ENCODE results near the gene RNF182.

Gene RNF182

DNA sequence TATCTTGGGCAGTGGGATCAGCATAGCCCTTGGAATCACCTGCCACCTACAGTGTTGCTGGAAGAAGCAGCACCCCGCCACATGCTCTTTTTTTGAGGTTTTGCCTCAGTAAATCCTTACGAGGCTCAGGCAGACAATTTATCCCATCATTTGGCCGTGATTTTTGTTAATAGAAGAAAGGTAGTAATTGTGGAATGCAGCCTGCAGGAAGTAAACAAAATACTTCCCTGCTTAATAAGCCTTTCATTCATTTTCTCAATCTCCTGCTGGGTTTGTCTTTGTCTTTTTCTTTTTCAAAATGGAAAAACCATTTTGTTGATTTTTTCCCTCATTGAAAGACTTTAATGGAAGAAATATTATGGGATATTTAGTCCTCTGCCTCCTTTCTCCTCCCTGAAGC, 99.1 kb downstream of the RNF182 start:
- TF ChIP-seq FOXP2 (optimal IDR thresholded peaks at IDR 0.05; ENCODE audit: borderline replicate concordance, extremely low read depth, extremely low read length, insufficient read depth) = no peak
- TF ChIP-seq, protein P1, sequence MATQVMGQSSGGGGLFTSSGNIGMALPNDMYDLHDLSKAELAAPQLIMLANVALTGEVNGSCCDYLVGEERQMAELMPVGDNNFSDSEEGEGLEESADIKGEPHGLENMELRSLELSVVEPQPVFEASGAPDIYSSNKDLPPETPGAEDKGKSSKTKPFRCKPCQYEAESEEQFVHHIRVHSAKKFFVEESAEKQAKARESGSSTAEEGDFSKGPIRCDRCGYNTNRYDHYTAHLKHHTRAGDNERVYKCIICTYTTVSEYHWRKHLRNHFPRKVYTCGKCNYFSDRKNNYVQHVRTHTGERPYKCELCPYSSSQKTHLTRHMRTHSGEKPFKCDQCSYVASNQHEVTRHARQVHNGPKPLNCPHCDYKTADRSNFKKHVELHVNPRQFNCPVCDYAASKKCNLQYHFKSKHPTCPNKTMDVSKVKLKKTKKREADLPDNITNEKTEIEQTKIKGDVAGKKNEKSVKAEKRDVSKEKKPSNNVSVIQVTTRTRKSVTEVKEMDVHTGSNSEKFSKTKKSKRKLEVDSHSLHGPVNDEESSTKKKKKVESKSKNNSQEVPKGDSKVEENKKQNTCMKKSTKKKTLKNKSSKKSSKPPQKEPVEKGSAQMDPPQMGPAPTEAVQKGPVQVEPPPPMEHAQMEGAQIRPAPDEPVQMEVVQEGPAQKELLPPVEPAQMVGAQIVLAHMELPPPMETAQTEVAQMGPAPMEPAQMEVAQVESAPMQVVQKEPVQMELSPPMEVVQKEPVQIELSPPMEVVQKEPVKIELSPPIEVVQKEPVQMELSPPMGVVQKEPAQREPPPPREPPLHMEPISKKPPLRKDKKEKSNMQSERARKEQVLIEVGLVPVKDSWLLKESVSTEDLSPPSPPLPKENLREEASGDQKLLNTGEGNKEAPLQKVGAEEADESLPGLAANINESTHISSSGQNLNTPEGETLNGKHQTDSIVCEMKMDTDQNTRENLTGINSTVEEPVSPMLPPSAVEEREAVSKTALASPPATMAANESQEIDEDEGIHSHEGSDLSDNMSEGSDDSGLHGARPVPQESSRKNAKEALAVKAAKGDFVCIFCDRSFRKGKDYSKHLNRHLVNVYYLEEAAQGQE (IDR thresholded peaks at IDR 0.05; ENCODE audit: insufficient read depth in 1 of 2, low read depth in 2 of 2, low read length in 2 of 2) = no peak
- TF ChIP-seq TAF1 (IDR thresholded peaks at IDR 0.05; ENCODE audit: borderline replicate concordance, insufficient read depth, low read length) = no peak
- TF ChIP-seq POLR2AphosphoS5 (IDR thresholded peaks at IDR 0.05; ENCODE audit: low read depth, low read length) = no peak
- TF ChIP-seq SIN3A (IDR thresholded peaks at IDR 0.05; ENCODE audit: borderline replicate concordance, insufficient read depth, low read length) = no peak

DNA sequence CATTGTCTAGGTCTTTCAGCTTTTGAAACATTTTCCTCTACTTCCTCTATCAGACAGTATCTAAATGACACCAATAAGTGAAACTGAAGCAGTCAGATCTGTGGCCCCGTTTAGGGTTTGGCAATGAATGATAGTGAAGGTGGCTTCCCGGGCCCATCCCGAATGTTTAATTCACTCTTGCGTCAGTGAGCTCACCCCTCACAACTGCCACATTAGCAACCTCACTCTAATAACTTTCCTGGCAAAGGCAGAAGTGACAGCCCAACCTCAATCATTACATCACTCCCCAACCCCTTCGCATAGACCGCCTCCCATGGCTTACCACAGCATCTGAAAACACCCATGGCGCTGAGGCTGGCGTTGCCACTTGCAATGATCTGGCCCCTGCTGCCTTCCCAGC, 100.4 kb downstream of the RNF182 start:
- TF ChIP-seq SIN3A (IDR thresholded peaks at IDR 0.05; ENCODE audit: borderline replicate concordance, insufficient read depth, low read length) = no peak
- TF ChIP-seq, protein P1 (IDR thresholded peaks at IDR 0.05; ENCODE audit: insufficient read depth in 1 of 2, low read depth in 2 of 2, low read length in 2 of 2) = no peak
- TF ChIP-seq POLR2AphosphoS5 (IDR thresholded peaks at IDR 0.05; ENCODE audit: low read depth, low read length) = no peak

DNA sequence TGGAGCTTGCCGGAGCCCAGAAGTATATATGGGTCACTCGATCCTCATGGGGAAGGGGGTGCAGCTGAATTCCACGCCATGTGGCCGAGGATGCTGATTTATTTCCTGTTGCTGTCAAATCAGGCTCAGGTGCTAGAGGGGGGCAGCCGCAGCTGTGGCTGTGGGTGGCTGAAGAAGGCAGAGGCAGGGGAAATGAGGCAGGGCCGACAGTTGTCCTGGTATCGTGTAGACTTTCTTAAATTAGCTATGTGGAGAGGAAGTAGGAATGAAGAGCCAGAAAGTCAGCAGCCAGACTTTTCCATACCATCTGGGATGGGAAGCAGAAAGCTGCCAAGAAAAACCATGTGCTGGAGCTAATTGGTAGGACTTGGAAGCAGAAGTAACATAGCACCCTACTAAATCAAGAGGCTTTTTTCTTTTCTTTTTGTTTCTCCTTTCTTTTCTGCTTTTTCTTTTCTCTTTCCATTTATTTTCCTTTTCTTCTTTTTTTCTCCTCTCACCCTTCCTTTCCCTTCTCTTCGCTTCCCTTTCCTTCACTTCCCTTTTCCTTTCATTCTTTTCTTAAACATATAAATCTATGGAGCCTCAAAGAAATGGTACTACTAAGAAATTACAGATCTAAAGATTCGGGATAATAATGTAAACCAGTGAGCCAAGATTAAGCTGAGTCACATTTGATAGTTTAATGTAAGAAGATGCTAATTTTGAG, 102.2 kb downstream of the RNF182 start:
- TF ChIP-seq POLR2AphosphoS5 (IDR thresholded peaks at IDR 0.05; ENCODE audit: low read depth, low read length) = no peak
- TF ChIP-seq FOXP2 (optimal IDR thresholded peaks at IDR 0.05; ENCODE audit: borderline replicate concordance, extremely low read depth, extremely low read length, insufficient read depth) = no peak
- TF ChIP-seq SIN3A (IDR thresholded peaks at IDR 0.05; ENCODE audit: borderline replicate concordance, insufficient read depth, low read length) = no peak
- TF ChIP-seq, protein P1 (IDR thresholded peaks at IDR 0.05; ENCODE audit: insufficient read depth in 1 of 2, low read depth in 2 of 2, low read length in 2 of 2) = no peak

DNA sequence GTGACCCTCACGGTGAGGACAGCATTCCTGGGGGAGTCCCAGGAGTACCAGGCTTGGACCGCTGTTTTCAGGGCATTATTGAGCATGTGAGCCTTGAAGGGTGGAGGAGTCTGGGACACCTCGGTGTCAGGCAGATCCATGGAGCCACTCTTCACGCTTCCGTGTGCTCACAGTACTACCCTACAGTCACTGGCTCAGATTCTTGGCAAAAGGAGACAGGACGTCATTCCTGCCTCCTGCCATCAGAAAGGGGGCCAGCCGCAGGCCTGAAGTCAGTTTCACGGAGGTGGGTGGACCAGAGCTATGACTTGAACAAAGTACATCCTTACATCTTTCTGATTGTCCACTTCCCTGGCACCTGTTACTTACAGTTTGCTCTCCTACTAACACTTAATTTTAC, 103.9 kb downstream of the RNF182 start:
- no peak for TF ChIP-seq POLR2AphosphoS5 (IDR thresholded peaks at IDR 0.05; ENCODE audit: low read depth, low read length)
- no peak for TF ChIP-seq TAF1 (IDR thresholded peaks at IDR 0.05; ENCODE audit: borderline replicate concordance, insufficient read depth, low read length)
- no peak for TF ChIP-seq FOXP2 (optimal IDR thresholded peaks at IDR 0.05; ENCODE audit: borderline replicate concordance, extremely low read depth, extremely low read length, insufficient read depth)
- TF ChIP-seq SIN3A (IDR thresholded peaks at IDR 0.05; ENCODE audit: borderline replicate concordance, insufficient read depth, low read length) = no peak
- TF ChIP-seq, protein P1 (IDR thresholded peaks at IDR 0.05; ENCODE audit: insufficient read depth in 1 of 2, low read depth in 2 of 2, low read length in 2 of 2) = no peak

DNA sequence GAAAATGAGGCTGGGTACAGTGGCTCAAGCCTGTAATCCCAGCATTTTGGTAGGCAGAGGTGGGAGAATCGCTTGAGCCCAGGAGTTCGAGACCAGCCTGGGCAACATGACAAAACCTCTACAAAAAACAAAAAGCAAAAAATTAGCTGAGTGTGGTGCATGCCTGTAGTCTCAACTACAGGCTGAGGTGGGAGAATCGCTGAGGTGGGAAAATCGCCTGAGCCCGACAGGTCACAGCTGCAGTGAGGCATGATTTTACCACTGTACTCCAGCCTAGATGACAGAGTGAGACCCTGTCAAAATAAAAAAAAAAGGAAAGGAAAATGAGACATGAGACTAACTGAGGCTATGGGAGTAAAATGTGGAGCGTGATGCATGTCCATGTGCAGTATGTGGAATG, 104.9 kb downstream of the RNF182 start:
- TF ChIP-seq SIN3A (IDR thresholded peaks at IDR 0.05; ENCODE audit: borderline replicate concordance, insufficient read depth, low read length) (no peak), FOXP2 (optimal IDR thresholded peaks at IDR 0.05; ENCODE audit: borderline replicate concordance, extremely low read depth, extremely low read length, insufficient read depth) (no peak), TAF1 (IDR thresholded peaks at IDR 0.05; ENCODE audit: borderline replicate concordance, insufficient read depth, low read length) (no peak), POLR2AphosphoS5 (IDR thresholded peaks at IDR 0.05; ENCODE audit: low read depth, low read length) (no peak)
- TF ChIP-seq, protein P1 (IDR thresholded peaks at IDR 0.05; ENCODE audit: insufficient read depth in 1 of 2, low read depth in 2 of 2, low read length in 2 of 2) = no peak
